ENCODE measurements around the gene SOAT2. TPM values are rescaled to one million over a fixed set of nuclear protein-coding genes. Genes with fewer than 3 reads are reported as not detected.
"Not testable (repeated sequence)": the region's sequence is repeated elsewhere in the genome, so short reads cannot be mapped to it uniquely, and the experiment has no call there.

SOAT2 gene
- total RNA-seq, 1 donor from 2014 or later: not detected

- no peak for DNase-seq
These were observed 13.2 kb upstream of the SOAT2 start for GRCh38 chr12:53090105-53090504.

- DNase-seq: no peak
These were observed 12.7 kb upstream of the SOAT2 start for GRCh38 chr12:53090554-53090953.

DNA sequence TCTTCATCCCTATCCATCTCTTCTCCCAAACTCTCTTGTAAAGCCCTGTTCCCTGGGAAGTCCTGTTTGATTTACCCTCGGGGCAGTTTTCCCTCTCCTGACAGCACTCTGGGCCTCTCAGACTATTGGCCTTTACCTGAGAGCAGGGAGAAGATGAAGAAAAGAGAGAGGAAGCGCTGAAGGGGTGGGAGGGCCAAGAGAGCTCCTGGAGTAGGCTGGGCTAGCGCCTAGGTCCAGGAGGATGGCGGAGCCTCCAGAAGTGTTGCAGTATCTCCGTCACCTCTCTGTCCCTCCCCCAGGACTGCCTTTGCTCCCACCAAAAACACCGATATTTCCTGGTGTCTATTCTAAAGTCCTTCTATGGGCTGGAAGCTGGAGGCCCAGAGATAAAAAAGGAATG lies 11.5 kb upstream of the SOAT2 start:
- no peak for DNase-seq

DNA sequence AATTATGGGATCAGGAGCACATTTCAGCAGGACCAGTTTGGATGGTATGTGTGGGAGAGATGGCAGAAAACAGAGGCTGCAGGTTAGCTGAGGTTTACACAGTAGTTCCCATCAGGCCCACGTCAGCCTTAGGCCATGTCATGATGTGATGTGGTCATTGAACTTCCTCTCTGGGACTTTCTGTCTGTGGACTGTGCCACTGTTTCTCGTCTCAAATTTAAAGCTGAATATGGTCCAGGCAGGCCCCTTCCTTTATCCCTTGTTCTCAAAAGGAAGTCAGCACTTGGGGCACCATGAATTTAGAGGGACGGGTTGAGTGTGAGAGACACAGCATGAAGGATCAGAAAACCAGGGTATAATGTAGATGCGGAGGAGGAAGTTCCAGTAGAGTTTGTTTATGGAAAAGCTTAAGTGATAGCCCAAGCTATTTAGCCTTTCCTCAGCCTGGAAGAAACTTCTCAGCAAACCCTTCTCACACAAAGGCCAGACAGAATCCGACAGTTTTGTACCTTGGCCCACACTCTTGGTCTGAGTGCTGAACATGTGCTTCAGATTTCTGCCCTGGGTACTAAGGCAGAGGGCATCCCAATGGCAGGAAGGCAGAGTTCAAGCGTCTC lies 9.4 kb upstream of the SOAT2 start:
- DNase-seq: no peak

GRCh38 chr12:53094394-53094787 lies 8.9 kb upstream of the SOAT2 start:
- DNase-seq: no peak

GRCh38 chr12:53094796-53095595 lies 8.3 kb upstream of the SOAT2 start:
- not testable (repeated sequence) for DNase-seq

- DNase-seq: not testable (repeated sequence)
These were observed 7.7 kb upstream of the SOAT2 start for GRCh38 chr12:53095596-53095895.

DNA sequence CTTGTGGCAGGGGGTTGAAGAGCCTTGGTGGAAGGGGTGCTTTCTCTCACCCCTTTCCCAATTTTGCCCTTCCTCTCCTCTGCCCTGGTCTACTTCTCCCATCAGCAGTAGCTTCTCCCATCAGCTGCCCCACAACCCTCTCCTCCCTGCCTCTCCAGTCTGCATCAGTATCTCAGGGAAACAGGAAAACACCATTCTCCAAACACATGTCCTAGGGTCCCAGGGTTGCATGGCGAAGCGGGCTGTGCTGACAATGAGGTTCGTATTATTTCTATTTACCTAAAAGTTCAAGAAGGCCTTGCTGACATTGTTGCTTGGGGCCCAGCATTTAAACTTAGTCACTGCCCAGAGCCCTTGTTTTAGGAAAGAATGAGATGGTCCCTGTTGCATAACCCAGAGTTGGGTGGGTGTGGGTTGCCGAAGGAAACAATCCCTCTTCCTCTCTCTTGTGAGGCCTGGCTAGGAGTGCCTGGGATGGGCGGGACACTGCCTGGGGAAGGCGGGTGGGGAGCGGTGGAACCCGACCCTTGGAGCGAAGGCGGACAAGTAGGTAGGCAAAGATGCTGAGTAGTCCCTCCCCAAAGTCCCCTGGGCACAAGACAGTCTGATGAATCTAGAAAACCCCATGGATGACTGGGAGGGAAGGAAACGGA lies 7.1 kb upstream of the SOAT2 start:
- no peak for DNase-seq

DNA sequence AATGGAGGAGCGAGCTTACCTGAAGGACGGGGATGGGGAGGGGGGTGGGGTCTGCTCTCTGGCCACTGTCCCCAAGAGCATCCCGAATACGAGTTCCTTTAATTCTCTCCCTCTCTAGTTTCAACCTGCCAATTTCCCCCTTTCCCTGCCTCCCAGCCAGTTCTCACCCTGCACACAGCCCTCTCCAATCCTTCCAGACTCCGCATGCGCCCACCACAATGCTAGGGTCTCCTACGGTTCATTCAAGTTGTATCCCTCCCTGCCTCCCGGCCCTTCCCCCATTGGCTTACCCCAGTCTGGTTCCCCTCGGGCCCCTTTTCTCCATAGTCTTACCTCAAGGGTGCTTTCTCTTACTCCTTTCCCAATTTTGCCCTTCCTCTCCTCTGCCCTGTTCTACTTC lies 6.5 kb upstream of the SOAT2 start:
- DNase-seq: no peak

DNA sequence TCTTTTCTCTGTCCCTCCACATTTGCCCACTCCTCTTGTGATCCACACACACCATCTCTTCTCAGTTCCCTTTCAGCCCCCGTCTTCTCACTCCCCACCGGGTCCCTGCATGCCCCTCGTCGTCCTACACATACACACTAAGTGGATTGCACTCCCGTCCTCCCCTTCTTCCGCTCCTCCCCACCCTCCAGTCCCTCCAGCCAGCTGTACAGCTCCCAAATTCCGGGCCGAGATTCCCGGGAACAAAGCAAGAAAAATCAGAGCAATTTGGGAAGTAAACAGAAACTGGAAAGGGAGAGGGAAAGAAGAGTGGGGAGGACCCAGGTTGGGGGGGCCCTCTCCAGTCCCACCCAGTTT lies 6.1 kb upstream of the SOAT2 start:
- no peak for DNase-seq

GRCh38 chr12:53097564-53098353 lies 5.5 kb upstream of the SOAT2 start, which contains the start of gene IGFBP6:
IGFBP6 (plus strand) TSS chr12:53097667; CDS start chr12:53097718, 51 bp downstream.
- peak; percentile 47 for DNase-seq

- DNase-seq: peak; percentile 20
These were observed 4.8 kb upstream of the SOAT2 start for GRCh38 chr12:53098354-53098981.

GRCh38 chr12:53099071-53099882 lies 4.0 kb upstream of the SOAT2 start:
- DNase-seq: peak; percentile 87

- no peak for DNase-seq
These were observed 2.7 kb upstream of the SOAT2 start for GRCh38 chr12:53100466-53101151.

- no peak for DNase-seq
These were observed 2.0 kb upstream of the SOAT2 start for GRCh38 chr12:53101266-53101665.

DNA sequence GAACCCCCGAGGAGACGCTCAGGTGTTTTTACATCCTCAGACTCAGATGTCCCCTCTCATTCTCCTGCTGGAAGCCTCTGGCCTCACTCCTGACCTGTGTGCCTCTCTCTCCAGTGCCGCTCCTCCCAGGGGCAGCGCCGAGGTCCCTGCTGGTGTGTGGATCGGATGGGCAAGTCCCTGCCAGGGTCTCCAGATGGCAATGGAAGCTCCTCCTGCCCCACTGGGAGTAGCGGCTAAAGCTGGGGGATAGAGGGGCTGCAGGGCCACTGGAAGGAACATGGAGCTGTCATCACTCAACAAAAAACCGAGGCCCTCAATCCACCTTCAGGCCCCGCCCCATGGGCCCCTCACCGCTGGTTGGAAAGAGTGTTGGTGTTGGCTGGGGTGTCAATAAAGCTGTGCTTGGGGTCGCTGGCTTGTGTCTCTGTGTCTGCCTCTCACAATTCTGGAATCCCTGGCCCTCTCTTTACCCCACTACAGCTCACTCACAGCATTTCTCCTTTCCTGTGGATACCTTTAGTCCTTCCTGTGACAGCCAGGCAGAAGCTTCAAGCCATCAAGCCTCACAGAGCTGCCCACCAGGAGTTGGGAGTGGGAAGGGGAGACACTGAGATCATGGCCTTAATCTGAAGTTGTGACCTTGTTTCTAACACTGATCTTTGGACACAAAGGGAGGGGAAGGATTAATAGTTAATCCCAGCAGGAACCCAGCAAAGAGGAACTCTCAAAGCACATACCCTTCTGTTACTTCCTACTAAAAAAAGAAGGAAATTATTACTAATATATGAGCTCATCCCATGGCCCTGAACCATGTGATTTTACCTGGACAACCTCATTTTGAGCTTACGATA lies 1.1 kb upstream of the SOAT2 start:
- no peak for DNase-seq

- DNase-seq: peak; percentile 18
These were observed 597 bp downstream of the SOAT2 start for GRCh38 chr12:53103860-53104305.

GRCh38 chr12:53105256-53105655 lies 2.0 kb downstream of the SOAT2 start:
- DNase-seq: no peak

- no peak for DNase-seq
These were observed 2.6 kb downstream of the SOAT2 start for GRCh38 chr12:53105712-53106439.

All from dermis blood vessel endothelial cell (primary cell).